ENCODE results near the gene COL1A2. TPM values are rescaled to one million over a fixed set of nuclear protein-coding genes. Genes with fewer than 3 reads are reported as not detected.

The COL1A2 gene
- total RNA-seq, 1 experiment from 2014 or later = 42.1 TPM

DNA sequence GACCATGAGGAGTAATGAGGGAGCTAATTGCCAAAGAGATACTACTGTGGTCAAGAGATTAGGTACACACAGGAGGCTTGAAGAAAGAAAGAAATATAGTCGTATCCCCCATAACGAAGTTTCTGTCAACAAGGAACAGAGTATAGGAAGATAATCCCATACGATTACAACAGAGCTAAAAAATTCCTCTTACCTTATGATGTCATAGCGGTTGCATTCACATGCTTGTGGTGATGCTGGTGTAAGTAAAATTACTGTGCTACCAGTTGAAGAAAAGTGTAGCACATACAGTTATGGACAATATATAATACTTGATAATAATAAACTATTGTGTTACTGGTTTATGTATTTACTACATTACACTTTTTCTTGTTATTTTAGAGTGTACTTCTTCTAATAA, 63.3 kb downstream of the COL1A2 start:
- Histone ChIP-seq H3K27ac (ENCODE audit: insufficient read length, low read depth, low read length) (no peak overlapping the region), H3K9ac (ENCODE audit: extremely low read depth, insufficient read length, low read length) (no peak overlapping the region), H3K4ac (ENCODE audit: low read depth, low read length) (no peak overlapping the region), H3K79me2 (ENCODE audit: insufficient read depth, low read length) (no peaks in the 10 kb centered on the region), H3K23ac (ENCODE audit: insufficient read length, low read depth, low read length) (no peak overlapping the region), H2AFZ (ENCODE audit: low read length) (no peak overlapping the region), H3K27me3 (ENCODE audit: insufficient read depth, low read length) (no peaks in the 10 kb centered on the region), H2BK12ac (ENCODE audit: insufficient read length, low read depth, low read length) (no peak overlapping the region), H3K14ac (ENCODE audit: insufficient read depth, low read length) (no peak overlapping the region), H3K9me3 (ENCODE audit: control insufficient read depth, low read depth, low read length) (no peaks in the 10 kb centered on the region), H3K4me1 (ENCODE audit: insufficient read depth, low read length) (no peaks in the 10 kb centered on the region), H2BK20ac (ENCODE audit: low read depth, low read length, poor library complexity, severe bottlenecking) (no peak overlapping the region), H3K18ac (ENCODE audit: insufficient read length, low read depth, low read length) (no peak overlapping the region), H4K20me1 (ENCODE audit: control insufficient read depth, insufficient read depth, insufficient read length) (no peaks in the 10 kb centered on the region), H4K8ac (replicated peaks; ENCODE audit: insufficient read length, low read depth, low read length) (no peak overlapping the region), H2AK5ac (ENCODE audit: insufficient read length, low read length) (no peak overlapping the region), H2BK120ac (ENCODE audit: low read depth, low read length, poor library complexity, severe bottlenecking) (no peak overlapping the region), H3K79me1 (ENCODE audit: insufficient read depth, low read depth, low read length, poor library complexity, severe bottlenecking) (no peaks in the 10 kb centered on the region), H4K5ac (ENCODE audit: insufficient read length, low read depth, low read length) (no peak overlapping the region), H4K91ac (ENCODE audit: insufficient read length, low read depth, low read length) (no peak overlapping the region), H2BK15ac (ENCODE audit: low read depth, low read length) (no peak overlapping the region), H3T11ph (ENCODE audit: low read length) (no peak overlapping the region), H2BK5ac (ENCODE audit: insufficient read length, low read length) (no peak overlapping the region), H3K56ac (ENCODE audit: insufficient read length, low read depth, low read length) (no peak overlapping the region), H3K4me2 (ENCODE audit: insufficient read depth, insufficient read length, low read length) (no peak overlapping the region), H3K23me2 (ENCODE audit: insufficient read length, low read depth, low read length, poor library complexity, severe bottlenecking) (no peaks in the 10 kb centered on the region)
- TF ChIP-seq, protein P1, sequence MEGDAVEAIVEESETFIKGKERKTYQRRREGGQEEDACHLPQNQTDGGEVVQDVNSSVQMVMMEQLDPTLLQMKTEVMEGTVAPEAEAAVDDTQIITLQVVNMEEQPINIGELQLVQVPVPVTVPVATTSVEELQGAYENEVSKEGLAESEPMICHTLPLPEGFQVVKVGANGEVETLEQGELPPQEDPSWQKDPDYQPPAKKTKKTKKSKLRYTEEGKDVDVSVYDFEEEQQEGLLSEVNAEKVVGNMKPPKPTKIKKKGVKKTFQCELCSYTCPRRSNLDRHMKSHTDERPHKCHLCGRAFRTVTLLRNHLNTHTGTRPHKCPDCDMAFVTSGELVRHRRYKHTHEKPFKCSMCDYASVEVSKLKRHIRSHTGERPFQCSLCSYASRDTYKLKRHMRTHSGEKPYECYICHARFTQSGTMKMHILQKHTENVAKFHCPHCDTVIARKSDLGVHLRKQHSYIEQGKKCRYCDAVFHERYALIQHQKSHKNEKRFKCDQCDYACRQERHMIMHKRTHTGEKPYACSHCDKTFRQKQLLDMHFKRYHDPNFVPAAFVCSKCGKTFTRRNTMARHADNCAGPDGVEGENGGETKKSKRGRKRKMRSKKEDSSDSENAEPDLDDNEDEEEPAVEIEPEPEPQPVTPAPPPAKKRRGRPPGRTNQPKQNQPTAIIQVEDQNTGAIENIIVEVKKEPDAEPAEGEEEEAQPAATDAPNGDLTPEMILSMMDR (conservative IDR thresholded peaks at IDR 0.05) = no peak
- no CpG with 5 or more reads among the region's 4 CpGs for WGBS (ENCODE audit: extremely low coverage, insufficient read length, low lambda C conversion rate)
- Mint-ChIP-seq H3K9me3 (no peaks in the 10 kb centered on the region), H3K4me1 (no peaks in the 10 kb centered on the region), H3K27me3 (ENCODE audit: low read depth) (no peaks in the 10 kb centered on the region), H3K36me3 (ENCODE audit: insufficient read depth in 1 of 3, low read depth in 3 of 3) (no peaks in the 10 kb centered on the region; a peak in 1 of 7 replicates), H3K4me3 (no peak overlapping the region), H3K27ac (no peak overlapping the region; a peak in 1 of 7 replicates)
- no peak for DNase-seq

All from H9 (cell line).